AG10803 (cell line): ENCODE results near the gene SERP2.

ENCODE experiments used
- DNase-seq: peaks from one replicate; pipeline ENCODE4 v3.0.0; 2010; ENCODE audit warnings: low read depth
- H3K4me3 ChIP-seq: 2 replicates; pipeline ENCODE4 v1.5.1; 2011; ENCODE audit warnings: mild to moderate bottlenecking, low read length, control low read depth
- CTCF ChIP-seq: conservative IDR thresholded peaks from 2 replicates; pipeline ENCODE4 v1.5.1; 2011; ENCODE audit warnings: mild to moderate bottlenecking, low read length, control low read depth, inconsistent platforms

Gene SERP2

GRCh38 chr13:44379885-44380284, 6.3 kb downstream of the SERP2 start:
- H3K4me3 ChIP-seq: no peak overlapping the region
- no peak for DNase-seq
- TF ChIP-seq CTCF: no peak

GRCh38 chr13:44380404-44381165, 7.0 kb downstream of the SERP2 start:
- peak; percentile 77 for DNase-seq
- no peak overlapping the region for H3K4me3 ChIP-seq
- TF ChIP-seq CTCF: no peak

- no peak for TF ChIP-seq CTCF
- H3K4me3 ChIP-seq: no peak overlapping the region
- no peak for DNase-seq
Observed at GRCh38 chr13:44382635-44383145, 9.1 kb downstream of the SERP2 start.

GRCh38 chr13:44383945-44384344, 10.3 kb downstream of the SERP2 start:
- no peak for TF ChIP-seq CTCF
- no peak for DNase-seq
- H3K4me3 ChIP-seq: no peak overlapping the region

GRCh38 chr13:44384778-44385177, 11.2 kb downstream of the SERP2 start:
- no peak for DNase-seq
- H3K4me3 ChIP-seq: no peak overlapping the region
- TF ChIP-seq CTCF: no peak

- H3K4me3 ChIP-seq: no peak overlapping the region
- DNase-seq: peak; percentile 11
- TF ChIP-seq CTCF: no peak
Observed at GRCh38 chr13:44385401-44385800, 11.8 kb downstream of the SERP2 start.

GRCh38 chr13:44385847-44386246, 12.2 kb downstream of the SERP2 start:
- no peak for TF ChIP-seq CTCF
- DNase-seq: no peak
- H3K4me3 ChIP-seq: no peak overlapping the region
